Keratinocyte (primary cell): ENCODE data around the gene HTR2C. TPM values are rescaled to one million over a fixed set of nuclear protein-coding genes. Genes with fewer than 3 reads are reported as not detected.

Source experiments
- DNase-seq: peaks from one replicate; pipeline ENCODE4 v3.0.0-alpha.2; 2011; ENCODE audit warnings: low read depth, missing footprints, low spot score
- FAIRE-seq: peaks from 2 replicates; lab custom pipeline; 2011; peaks lifted over from hg19 to GRCh38; lab: Jason Lieb, UNC
- H2AFZ ChIP-seq: 2 replicates; pipeline ENCODE4 v1.6.0; 2012; ENCODE audit warnings: low read length, control low read depth, inconsistent platforms; ENCODE audit not compliant: control insufficient read depth
- H3K27ac ChIP-seq: 2 replicates; pipeline ENCODE4 v1.5.1; 2011; ENCODE audit warnings: low read length; ENCODE audit not compliant: control insufficient read depth, insufficient read depth
- H3K27me3 ChIP-seq: 3 replicates; pipeline ENCODE4 v1.6.0; 2011; ENCODE audit warnings: low read length; ENCODE audit not compliant: control insufficient read depth, insufficient read depth; ENCODE audit errors: extremely low read depth
- H3K36me3 ChIP-seq, 2 experiments: 2 replicates in 1 of 2; 3 replicates in 1 of 2; pipeline ENCODE4 v1.5.1; 2011; ENCODE audit warnings: low read length in 2 of 2, mild to moderate bottlenecking in 1 of 2; ENCODE audit not compliant: control insufficient read depth in 2 of 2, insufficient read depth in 2 of 2; ENCODE audit errors: extremely low read depth in 1 of 2
- H3K4me1 ChIP-seq: 3 replicates; pipeline ENCODE4 v1.5.1; 2011; ENCODE audit warnings: low read length; ENCODE audit not compliant: control insufficient read depth, insufficient read depth; ENCODE audit errors: extremely low read depth
- H3K4me2 ChIP-seq: 3 replicates; pipeline ENCODE4 v1.6.0; 2011; ENCODE audit warnings: low read depth, low read length; ENCODE audit not compliant: control insufficient read depth, insufficient read depth; ENCODE audit errors: extremely low read depth
- H3K4me3 ChIP-seq, 3 experiments: fragments of 200-600 bp in 1 of 3; sonication (generic) in 1 of 3; 2 replicates in 2 of 3; 3 replicates in 1 of 3; pipeline ENCODE4 v1.5.1; 2011 to 2016; ENCODE audit warnings: low read length in 3 of 3, mild to moderate bottlenecking in 3 of 3, control low read depth in 2 of 3, inconsistent platforms in 1 of 3, low read depth in 1 of 3, mixed read lengths in 1 of 3, mixed run types in 1 of 3, moderate library complexity in 1 of 3; ENCODE audit not compliant: control insufficient read depth in 2 of 3, insufficient read depth in 2 of 3; ENCODE audit errors: extremely low read depth in 1 of 3
- H3K79me2 ChIP-seq: 2 replicates; pipeline ENCODE4 v1.6.0; 2012; ENCODE audit warnings: low read length; ENCODE audit not compliant: control insufficient read depth, insufficient read depth
- H3K9ac ChIP-seq: 3 replicates; pipeline ENCODE4 v1.6.0; 2011; ENCODE audit warnings: low read length; ENCODE audit not compliant: control insufficient read depth, insufficient read depth; ENCODE audit errors: extremely low read depth
- H3K9me1 ChIP-seq: 3 replicates; pipeline ENCODE4 v1.6.0; 2011; ENCODE audit warnings: low read length; ENCODE audit not compliant: control insufficient read depth, insufficient read depth; ENCODE audit errors: extremely low read depth
- H3K9me3 ChIP-seq: 2 replicates; pipeline ENCODE4 v1.5.1; 2012; ENCODE audit warnings: low read depth, low read length; ENCODE audit not compliant: control insufficient read depth
- H4K20me1 ChIP-seq: 3 replicates; pipeline ENCODE4 v1.6.0; 2011; ENCODE audit warnings: low read length; ENCODE audit not compliant: control insufficient read depth, insufficient read depth; ENCODE audit errors: extremely low read depth
- CTCF ChIP-seq, 3 experiments: IDR thresholded peaks in 1 of 3; conservative IDR thresholded peaks in 1 of 3; optimal IDR thresholded peaks in 1 of 3; 2 replicates in 2 of 3; 3 replicates in 1 of 3; pipeline versions ENCODE3 to v1.5.1; 2011; ENCODE audit warnings: low read length in 3 of 3, mild to moderate bottlenecking in 3 of 3, moderate library complexity in 2 of 3, control low read depth in 1 of 3, inconsistent platforms in 1 of 3; ENCODE audit not compliant: insufficient read depth in 2 of 3; ENCODE audit errors: extremely low read depth in 1 of 3
- EZH2 ChIP-seq: IDR thresholded peaks from one replicate; pipeline ENCODE4 v1.6.1; 2012; ENCODE audit warnings: inconsistent platforms, mild to moderate bottlenecking, low read length, moderate library complexity
- dilution Hi-C: fragments of 300-500 bp; cut with MboI; formaldehyde crosslinking; loops from one replicate; pipeline ENCODE4 v1.7.0; 2020; ENCODE audit warnings: low sequenced_read_pairs; ENCODE audit not compliant: extremely low pct_ligation_motif_present
- polyA plus RNA-seq, 5 experiments: library from polyadenylated mRNA; depleted of rRNA in 3 of 5; stranded (reverse) in 3 of 5; stranded (forward) in 1 of 5; unstranded in 1 of 5; fragments of >200 nt; gene quantifications; 1 replicate in 1 of 5; 2 replicates in 3 of 5; 3 replicates in 1 of 5; pipeline versions ENCODE4 v1.2.1 to v1.2.3, GENCODE V29; 2011 to 2012; ENCODE audit warnings: missing spikeins in 2 of 5, low read depth in 1 of 5, low replicate concordance in 1 of 5

The HTR2C gene
- polyA plus RNA-seq, 1 donor (not counting 4 experiments of a cell fraction or from before 2014, with no cell fraction given) = not detected

DNA sequence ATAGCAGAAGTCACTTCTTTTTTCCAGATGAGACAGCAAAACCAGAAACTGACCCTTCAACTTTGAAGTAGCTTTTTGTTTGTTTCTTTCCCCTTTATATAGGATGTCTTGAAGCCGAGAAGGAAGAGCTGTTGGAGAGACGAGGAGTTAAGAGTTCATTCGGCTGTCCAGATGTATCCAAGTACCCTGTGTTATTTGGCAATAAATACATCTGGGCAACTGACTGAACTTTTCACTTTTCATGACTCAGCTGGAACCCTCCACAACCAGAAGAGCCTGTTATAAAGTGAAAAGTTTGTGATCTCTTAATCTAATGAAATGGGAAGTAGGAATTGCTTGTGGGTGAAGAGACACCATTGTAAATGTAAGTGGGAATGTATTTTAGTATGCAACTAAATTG lies 131.2 kb downstream of the HTR2C start:
- no peaks in the 10 kb centered on the region for H4K20me1 ChIP-seq
- H3K4me1 ChIP-seq = no peaks in the 10 kb centered on the region
- H2AFZ ChIP-seq = no peak overlapping the region
- no peak overlapping the region for H3K4me2 ChIP-seq
- TF ChIP-seq CTCF (optimal IDR thresholded peaks at IDR 0.05 in 1 of 3, IDR thresholded peaks at IDR 0.05 in 1 of 3, conservative IDR thresholded peaks at IDR 0.05 in 1 of 3; ENCODE audit: extremely low read depth in 1 of 3, insufficient read depth in 2 of 3, low read length in 3 of 3) (no peak), EZH2 (no peak)
- H3K36me3 ChIP-seq = no peaks in the 10 kb centered on the region
- no peak overlapping the region for H3K9ac ChIP-seq
- H3K9me1 ChIP-seq = no peaks in the 10 kb centered on the region
- H3K27me3 ChIP-seq = no peaks in the 10 kb centered on the region
- dilution Hi-C loops = no loop called here
- H3K27ac ChIP-seq = no peak overlapping the region
- DNase-seq = no peak
- no peaks in the 10 kb centered on the region for H3K79me2 ChIP-seq
- H3K9me3 ChIP-seq = no peaks in the 10 kb centered on the region
- no peak overlapping the region for H3K4me3 ChIP-seq
- no peak for FAIRE-seq

- FAIRE-seq = no peak
These were observed 134.0 kb downstream of the HTR2C start for GRCh38 chrX:114717921-114718320.

More at GRCh38 chrX:114717921-114718320, 134.0 kb downstream of the HTR2C start:
- Histone ChIP-seq H3K4me1 (no peaks in the 10 kb centered on the region), H3K27ac (no peak overlapping the region), H2AFZ (no peak overlapping the region), H3K4me3 (no peak overlapping the region), H3K4me2 (no peak overlapping the region), H4K20me1 (no peaks in the 10 kb centered on the region), H3K36me3 (no peaks in the 10 kb centered on the region), H3K9me1 (no peaks in the 10 kb centered on the region), H3K9ac (no peak overlapping the region), H3K79me2 (no peaks in the 10 kb centered on the region), H3K27me3 (no peaks in the 10 kb centered on the region), H3K9me3 (no peaks in the 10 kb centered on the region)
- TF ChIP-seq EZH2 (no peak), CTCF (optimal IDR thresholded peaks at IDR 0.05 in 1 of 3, IDR thresholded peaks at IDR 0.05 in 1 of 3, conservative IDR thresholded peaks at IDR 0.05 in 1 of 3; ENCODE audit: extremely low read depth in 1 of 3, insufficient read depth in 2 of 3, low read length in 3 of 3) (peak in 2 of 3 experiments; percentile 46 to 56)
- no peak for DNase-seq
- dilution Hi-C loops = no loop called here
